Measurements from ENCODE around the gene PLD2.
"Not testable (repeated sequence)": the region's sequence is repeated elsewhere in the genome, so short reads cannot be mapped to it uniquely, and the experiment has no call there.

Gene PLD2

GRCh38 chr17:4858068-4858881 is 51.3 kb downstream of the PLD2 start:
- DNase-seq = no peak

GRCh38 chr17:4858882-4859260 is 51.9 kb downstream of the PLD2 start:
- no peak for DNase-seq

GRCh38 chr17:4859816-4860625 is 53.1 kb downstream of the PLD2 start:
- no peak for DNase-seq

- DNase-seq = no peak
These were observed 53.7 kb downstream of the PLD2 start for GRCh38 chr17:4860651-4861050.

GRCh38 chr17:4861052-4861451 is 54.1 kb downstream of the PLD2 start:
- DNase-seq = no peak

GRCh38 chr17:4862720-4863119 is 55.8 kb downstream of the PLD2 start:
- DNase-seq = no peak

- no peak for DNase-seq
These were observed 56.4 kb downstream of the PLD2 start for GRCh38 chr17:4863321-4863720.

GRCh38 chr17:4867535-4867934 is 60.6 kb downstream of the PLD2 start:
- not testable (repeated sequence) for DNase-seq

GRCh38 chr17:4869058-4869998 is 62.4 kb downstream of the PLD2 start:
- DNase-seq = not testable (repeated sequence)

- DNase-seq = no peak
These were observed 63.9 kb downstream of the PLD2 start for GRCh38 chr17:4870855-4871254.

GRCh38 chr17:4872786-4873185 is 65.8 kb downstream of the PLD2 start:
- no peak for DNase-seq

Data from NCI-H1436 (cell line).